ENCODE data around the gene NTPCR.
"Not testable (repeated sequence)": the region's sequence is repeated elsewhere in the genome, so short reads cannot be mapped to it uniquely, and the experiment has no call there.

NTPCR gene

DNA sequence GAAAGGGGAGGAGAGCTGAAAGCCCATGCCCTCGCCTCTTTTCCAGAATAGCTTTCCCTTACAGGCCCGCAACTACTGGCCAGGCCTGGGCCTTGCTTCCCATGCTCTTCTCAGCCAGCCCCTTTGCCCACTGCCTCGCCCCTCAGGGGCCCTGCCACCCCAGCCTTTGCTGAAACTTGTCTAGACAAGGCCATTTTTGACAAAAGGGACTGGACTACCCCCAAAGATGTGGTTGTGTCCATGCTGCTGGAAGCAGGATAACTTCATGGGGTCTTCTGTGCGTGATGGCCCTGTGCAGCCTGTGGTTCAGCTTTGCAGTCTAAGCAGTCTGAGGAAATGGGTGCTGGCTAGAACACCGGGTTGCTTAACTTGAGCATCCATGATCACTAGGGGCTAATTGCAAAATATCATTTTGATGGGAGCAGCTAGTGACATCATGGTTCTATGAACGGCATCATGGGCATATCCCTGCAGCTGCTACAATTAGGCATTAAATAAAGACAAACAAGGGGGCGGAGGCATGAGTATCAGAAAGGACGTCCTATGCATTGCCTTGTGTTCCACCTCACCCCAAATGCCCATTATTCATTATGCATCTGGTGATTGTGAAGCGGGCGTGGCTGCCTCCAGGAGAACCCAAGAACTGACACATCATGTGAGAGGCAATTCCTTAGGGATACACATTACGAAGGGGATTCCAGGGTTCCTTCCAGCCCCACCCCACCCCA, 36.8 kb downstream of the NTPCR start:
- no peak for DNase-seq

GRCh38 chr1:232987774-232988140, 37.3 kb downstream of the NTPCR start:
- DNase-seq, result no peak

- no peak for DNase-seq
Measured at GRCh38 chr1:232988572-232989040, 38.2 kb downstream of the NTPCR start.

DNA sequence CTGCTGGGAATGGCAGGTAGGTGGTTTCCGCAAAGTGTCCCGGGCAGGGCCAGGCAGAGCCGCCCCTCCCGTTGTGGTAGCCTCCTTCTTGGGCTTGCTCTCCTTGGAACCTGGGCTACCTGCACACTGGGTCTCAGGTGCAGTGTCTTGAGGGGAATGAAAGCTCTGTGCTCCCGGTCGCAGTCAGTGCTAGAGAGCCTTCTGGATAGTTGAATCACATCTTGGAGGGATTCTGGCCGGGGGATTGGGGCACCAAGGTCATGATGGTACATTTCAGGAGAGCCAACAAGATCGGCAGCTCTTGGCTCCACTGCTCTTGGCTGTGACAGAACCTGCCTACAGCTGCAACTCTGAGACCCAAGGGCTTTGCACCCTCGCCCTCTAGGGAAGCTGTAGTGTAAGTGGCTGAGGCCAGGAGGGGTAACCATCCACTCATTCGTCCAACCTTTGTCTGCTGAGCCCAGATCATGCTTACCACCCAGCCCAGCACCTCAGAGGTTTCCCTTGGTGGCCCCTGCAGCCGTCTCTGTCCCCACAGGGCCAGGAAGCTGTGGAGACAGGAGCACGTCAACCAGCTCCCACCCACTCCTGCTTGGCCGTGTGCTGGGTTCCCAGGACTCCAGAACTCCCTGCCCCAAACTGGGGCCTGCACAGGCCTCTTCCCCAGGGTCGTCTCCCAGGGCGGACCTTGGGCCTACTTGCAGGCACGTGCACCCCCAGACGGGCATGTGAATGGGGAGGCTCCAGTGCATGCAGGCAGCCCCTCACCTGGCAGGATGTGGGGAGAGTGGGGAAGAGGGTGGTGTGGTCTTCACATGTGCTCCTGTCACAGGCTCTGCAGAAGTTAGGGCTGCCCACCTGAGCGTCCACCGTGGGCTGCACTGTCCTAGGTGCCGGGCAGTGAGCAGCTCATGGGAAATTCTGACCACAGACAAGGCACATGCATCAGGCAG, 40.0 kb downstream of the NTPCR start:
- no peak for DNase-seq

DNA sequence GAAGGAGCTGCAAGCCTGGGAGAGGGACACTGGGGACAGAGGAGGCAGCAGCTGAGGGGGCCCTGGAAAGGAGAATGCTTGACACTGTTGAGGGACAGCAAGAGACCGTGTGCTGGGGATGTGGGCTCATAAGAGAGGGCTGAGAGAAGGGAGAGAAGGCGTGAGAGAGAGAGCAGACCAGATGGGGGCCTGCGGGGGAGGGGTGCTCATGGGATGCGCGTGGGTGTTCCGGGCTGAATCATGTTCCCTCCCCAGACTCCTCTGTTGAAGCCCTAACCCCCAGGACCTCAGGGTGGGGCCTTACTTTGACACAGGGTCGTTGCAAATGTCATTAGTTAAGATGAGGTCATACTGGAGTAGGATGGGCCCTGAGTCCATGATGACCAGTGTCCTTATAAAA, 40.8 kb downstream of the NTPCR start:
- no peak for DNase-seq

GRCh38 chr1:232992227-232992626, 41.8 kb downstream of the NTPCR start:
- DNase-seq, result no peak

- no peak for DNase-seq
Measured at GRCh38 chr1:232993555-232993954, 43.1 kb downstream of the NTPCR start.

- no peak for DNase-seq
Measured at GRCh38 chr1:232995189-232995588, 44.8 kb downstream of the NTPCR start.

- DNase-seq, result no peak
Measured at GRCh38 chr1:232996143-232996542, 45.7 kb downstream of the NTPCR start.

DNA sequence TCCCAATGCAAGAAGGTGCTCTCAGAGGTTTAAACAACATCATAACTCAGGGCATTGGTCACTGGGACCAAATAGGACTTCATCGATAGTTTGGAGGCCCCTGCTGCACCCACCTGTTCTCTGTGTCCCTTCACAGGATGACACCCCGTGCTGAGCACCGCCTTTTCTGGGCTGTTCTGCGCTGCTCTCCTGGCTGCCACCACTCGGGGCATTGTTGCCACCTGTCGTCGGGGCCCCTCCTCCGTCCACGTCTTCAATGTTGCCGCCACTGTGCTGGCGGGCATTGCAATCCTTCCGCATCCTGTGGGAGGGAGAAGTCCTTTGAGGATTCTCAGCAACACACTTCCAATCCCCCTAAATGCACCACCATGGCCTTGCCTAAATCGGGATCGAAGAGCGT, 47.7 kb downstream of the NTPCR start:
- no peak for DNase-seq

DNA sequence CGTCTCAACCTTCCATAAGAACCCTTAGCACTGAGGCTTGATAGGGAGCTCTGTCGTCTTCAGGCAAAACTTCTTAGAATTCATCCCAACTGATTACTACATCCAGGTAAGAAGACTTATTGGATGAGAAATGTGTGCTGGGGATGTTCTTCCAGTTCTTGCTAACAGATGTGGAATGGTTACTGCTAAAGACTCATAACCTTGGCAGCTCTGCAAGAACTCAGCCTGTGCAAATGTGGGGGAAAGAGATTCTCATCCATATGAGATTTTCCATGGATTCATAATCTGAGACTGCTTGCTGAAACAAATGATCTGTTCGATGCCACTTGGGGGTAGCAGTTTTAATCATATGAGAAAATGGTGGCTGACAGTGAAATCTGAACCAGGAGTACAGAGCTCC, 48.2 kb downstream of the NTPCR start:
- DNase-seq, result no peak

DNA sequence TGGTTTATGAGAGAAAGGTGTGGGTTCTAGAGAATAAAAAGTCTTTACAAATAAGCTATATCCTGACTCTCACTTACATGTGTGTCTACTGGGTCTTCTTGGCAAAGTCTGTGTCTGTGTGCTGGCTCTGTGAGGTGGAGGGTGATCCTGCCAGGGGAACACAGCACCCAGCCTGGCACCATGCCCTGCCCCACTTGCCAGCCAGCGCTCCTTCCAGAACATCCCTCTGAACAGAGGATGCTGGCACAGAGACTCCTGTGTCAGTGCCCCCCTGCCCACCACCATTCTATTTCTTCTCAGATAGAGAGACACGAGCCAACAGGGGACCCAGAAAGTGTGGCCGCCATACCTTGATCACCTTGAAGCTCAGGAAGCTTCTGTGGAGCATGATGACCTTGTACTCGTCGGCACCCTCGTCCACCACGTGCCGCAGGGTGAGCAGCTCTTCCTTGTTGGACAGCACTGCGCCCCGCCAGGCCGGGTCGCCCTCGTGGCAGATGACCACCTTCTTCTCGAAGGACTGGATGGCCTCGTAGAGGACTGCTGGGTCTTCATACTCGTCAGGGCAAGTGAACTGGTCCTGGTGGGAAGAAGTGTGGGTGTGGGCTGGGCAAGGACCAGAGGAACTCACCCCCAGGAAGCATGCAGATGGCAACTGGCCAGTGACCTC, 49.7 kb downstream of the NTPCR start:
- no peak for DNase-seq

DNA sequence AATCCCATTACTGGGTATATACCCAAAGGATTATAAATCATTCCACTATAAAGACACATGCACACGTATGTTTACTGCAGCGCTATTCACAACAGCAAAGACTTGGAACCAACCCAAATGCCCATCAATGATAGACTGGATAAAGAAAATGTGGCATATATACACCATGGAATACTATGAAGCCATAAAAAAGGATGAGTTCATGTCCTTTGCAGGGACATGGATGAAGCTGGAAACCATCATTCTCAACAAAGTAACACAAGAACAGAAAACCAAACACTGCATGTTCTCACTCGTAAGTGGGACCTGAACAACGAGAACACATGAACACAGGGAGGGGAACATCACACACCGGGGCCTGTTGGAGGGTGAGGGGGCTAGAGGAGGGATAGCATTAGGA, 53.2 kb downstream of the NTPCR start:
- not testable (repeated sequence) for DNase-seq

DNA sequence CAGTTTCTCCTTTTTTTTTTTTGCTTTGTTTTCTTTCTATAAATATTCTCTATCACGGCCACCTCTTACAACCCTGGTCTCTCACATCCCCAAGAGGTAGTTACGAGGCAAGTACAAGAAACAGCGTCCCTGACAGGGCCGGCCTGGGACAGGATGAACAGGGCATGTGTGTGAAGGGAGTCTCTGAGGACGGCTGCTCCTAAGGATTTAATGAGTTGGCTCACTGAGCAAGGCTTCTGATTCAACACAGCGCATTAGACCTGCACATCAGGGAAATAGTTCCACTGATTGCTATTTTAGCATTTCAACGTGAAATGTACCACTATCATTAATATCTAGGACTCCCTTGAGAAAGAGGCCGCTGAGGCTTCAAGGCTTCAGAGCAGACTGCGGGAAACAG, 54.0 kb downstream of the NTPCR start:
- DNase-seq, result no peak

DNA sequence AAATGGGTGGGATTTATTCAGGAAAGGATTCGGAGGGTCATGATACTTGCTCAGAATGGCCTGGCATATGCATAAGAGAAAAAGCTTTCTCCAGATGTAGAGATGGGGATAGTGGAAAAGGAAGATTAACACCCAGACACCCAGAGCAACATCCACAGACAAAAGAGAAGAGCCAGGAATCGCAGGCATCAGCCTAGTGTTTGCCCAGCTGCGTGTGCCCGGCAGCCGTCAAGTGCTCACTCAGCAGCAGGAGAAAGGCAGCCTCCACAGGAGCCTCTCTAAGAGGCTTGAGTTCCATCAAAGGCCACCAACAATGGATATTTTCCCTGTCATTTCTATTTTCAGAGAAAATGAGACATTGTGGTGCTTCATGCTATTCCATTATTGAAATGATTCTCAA, 54.7 kb downstream of the NTPCR start:
- DNase-seq, result no peak

GRCh38 chr1:233005703-233006102, 55.3 kb downstream of the NTPCR start:
- no peak for DNase-seq

DNA sequence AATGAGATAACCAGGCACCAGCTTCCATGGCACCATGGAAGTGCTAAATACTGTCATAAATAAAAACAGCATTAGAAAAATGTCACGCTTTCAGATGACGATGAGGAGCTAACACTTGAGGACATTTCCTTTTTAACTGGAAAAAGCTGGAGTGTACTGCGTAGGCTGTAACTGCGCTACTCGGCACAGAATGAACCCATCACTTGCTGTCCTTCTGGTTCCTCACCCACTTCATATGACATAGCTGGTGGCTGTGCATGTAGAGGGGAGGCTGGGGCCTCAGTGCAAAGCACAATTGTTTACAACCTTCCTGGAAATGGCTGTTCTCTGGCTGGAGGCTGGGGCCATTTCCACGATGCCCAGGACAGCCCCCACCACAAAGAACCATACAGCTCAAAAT, 55.7 kb downstream of the NTPCR start:
- no peak for DNase-seq

GRCh38 chr1:233006541-233006973, 56.1 kb downstream of the NTPCR start:
- no peak for DNase-seq

DNA sequence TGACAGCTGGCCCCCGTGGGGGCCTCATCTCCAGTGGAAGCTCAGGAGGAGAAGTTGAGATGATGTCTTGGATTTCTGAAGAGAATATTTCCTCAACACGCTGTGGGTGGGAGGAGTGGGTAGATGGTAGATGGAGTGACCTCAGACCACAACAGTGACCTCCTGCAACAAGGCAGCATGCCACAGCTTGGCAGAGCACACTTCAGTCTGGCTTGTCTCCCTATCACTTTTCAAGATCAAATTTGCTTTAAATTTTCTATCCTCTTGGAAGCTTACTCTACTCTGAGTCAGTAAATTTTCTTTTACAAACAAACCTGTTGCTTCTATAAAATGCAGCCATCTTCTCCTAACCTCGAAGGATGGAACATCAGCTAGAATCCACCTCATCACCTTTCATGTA, 59.7 kb downstream of the NTPCR start:
- no peak for DNase-seq

DNA sequence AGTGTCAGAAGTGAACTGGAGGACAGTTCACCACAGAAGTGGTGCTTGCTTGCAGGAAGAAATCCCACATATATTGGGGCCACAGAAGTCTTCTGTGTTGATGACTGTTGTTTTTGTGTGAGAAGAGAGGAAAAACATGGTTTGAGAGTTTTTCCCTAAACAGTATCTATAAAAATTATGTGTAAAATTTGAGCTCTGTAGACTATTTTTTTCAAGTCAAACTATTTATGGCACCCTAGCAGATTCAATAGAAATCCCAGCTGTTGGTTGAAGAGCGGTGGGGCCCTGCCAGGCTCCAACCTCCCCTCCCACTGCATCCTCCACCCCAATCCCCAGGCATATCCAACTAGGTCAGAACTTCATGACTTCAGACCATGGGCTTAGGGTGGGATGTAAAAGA, 61.6 kb downstream of the NTPCR start:
- no peak for DNase-seq

GRCh38 chr1:233015965-233016364, 65.6 kb downstream of the NTPCR start:
- DNase-seq, result no peak

DNA sequence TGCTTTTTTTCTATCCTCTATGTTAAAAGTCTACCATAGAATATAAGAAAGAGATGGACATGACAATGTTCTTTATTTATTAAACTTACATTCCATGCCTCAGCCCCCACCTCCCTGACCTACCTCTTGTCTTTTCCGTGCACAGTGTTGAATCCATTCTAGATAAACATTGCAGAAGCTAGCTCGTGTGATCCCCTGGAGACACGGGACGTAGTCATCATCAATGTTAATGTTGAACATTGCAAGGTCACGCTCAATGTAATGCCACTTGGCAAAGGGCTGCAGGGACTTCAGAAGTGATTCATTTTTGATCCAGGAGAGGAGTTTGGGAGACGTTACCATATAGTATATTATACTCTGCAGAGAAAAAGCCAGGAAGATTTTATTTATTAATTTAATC, 66.4 kb downstream of the NTPCR start:
- DNase-seq, result no peak

- no peak for DNase-seq
Measured at GRCh38 chr1:233019083-233019482, 68.7 kb downstream of the NTPCR start.

Data from stimulated activated naive CD4-positive, alpha-beta T cell (primary cell).